Putamen (tissue), 1 donor: ENCODE data around the gene SDK1.
"Not testable (repeated sequence)": the region's sequence is repeated elsewhere in the genome, so short reads cannot be mapped to it uniquely, and the experiment has no call there.

Experiments used
- DNase-seq: peaks from one replicate; pipeline ENCODE4 v3.0.0-alpha.2; 2016; ENCODE audit warnings: low spot score

Gene SDK1

DNA sequence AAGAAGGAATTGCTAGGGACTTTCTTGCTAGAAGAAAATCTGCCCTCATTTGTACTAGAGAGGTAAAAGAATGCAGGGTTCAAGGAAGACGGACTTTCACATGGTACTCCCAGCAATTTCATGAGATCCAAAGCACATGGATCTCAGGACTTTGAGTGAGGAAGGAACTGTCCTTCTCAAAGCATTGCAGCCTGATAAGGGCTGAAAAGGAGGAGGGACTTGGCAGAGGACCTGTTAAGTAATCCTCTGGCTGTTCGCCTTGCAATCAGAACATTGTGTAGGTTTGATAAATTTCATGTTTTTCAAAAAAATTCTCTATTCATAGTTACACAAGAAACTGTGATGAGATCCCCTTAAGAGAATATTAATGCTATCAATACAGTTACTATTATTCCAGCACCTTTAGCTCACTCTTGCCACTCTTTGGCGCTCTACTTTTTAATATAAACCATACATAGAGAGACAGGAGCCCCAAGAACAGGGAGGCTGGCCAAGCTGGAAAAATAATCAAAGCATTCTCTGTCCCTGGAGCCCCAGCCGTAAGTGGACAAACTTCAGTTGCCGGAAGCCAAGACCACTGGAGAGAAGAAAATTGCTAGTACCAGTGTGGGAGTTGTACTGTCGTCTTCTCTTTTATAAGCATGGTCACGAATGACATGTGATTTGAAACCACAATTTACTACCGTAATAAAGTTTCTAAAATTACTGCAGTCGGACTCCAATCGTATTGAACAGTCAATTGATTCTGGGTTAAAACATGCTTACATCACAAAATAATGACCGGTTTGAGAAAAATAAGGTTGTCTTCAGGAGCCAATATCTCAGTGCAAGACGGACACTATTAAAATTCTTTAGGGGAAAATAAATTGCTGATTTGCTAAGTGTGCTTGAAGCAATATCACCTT lies 424.4 kb downstream of the SDK1 start:
- DNase-seq, result no peak

DNA sequence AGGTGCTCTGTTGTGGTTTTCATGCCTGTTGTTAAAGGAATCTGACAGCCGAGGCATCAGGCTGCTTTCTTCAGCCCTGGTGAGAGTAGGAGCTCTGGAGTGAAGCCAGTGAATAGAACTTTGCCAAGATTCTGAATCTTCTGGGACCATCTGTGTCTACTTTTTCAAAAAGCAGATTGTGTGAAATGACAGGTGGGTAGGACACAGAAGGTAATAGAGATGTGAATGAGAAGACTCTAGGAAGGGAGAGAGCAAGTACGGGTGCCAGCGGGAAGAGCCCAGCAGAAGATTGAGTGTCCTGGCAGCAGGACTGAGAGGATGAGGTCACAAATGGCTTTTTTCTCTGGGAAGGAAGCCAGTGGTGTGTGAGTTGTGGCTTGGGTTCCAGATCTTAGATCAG lies 429.2 kb downstream of the SDK1 start:
- no peak for DNase-seq

DNA sequence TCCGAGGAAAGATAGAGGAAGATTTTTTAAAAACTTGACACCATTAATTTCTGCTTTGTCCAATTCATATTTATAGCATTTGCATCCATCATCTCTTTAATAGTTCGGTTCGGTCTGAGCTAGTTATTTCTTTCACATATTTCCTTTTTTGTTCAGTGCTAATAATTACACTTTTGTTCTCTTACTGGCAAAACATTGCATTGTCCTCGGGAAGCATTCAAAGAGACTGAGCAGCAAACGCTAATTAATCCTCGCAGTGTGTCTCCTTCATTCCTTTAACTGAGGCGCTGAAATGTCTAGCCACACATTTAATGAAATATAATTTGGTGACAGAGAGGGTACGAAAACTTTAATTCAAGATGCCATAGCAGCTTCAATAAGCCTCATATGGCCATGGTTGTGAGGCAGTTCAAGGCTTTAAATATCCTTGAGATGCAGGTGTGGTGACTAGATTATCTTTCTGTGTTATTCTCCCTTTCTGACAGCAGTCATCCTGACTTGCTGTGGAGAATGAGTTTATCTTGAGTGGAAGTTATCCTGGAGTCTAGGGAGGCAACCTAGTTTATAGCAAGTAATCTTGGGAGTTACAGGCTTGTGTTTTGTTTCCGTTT lies 431.4 kb downstream of the SDK1 start:
- no peak for DNase-seq

DNA sequence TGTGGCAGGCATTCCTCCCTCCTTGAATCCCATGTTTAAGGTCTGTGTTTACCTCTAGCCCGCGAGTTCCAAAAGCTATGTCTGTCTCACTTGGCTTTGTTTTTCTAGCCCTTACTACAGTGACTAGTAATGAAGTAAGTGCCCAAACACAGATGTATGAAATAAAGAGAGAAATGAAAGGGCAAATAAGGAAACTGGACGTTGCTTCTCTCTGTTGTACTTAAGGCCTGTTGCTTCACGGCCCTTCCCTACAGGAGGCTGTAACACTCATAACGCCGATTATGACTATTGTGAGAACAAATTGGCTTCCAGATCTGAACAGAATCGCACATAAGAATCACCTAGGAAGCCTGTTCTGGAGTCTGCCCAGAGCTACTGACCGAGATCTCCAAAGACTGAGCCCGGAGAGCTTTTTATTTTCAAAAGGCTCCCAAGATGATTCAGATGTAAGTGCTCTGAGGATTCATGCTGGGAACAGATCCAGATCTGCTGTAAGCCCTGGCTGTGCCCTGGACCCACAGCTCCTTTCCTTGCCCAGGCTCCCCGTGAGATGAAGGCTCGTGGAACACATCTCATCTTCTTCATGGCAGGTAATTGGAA lies 432.6 kb downstream of the SDK1 start:
- DNase-seq, result no peak

DNA sequence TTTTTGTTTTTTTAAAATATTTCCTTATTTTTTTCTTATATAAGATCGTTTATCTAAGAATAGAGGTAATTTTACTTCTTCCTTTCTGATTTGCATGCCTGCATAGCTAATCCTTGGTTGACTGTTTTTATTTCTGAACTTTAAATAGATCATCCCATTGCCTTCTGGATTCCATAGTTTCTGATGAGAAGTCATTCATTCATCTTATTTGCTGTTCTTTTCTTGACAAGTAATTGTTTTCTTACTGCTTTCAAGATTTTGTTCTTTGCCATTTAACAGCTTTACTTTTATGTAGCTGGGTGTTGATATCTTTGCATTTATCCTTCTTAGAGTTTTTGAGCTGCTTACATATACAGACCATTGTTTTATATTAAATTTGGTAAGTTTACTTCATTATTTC lies 437.9 kb downstream of the SDK1 start:
- DNase-seq, result no peak

DNA sequence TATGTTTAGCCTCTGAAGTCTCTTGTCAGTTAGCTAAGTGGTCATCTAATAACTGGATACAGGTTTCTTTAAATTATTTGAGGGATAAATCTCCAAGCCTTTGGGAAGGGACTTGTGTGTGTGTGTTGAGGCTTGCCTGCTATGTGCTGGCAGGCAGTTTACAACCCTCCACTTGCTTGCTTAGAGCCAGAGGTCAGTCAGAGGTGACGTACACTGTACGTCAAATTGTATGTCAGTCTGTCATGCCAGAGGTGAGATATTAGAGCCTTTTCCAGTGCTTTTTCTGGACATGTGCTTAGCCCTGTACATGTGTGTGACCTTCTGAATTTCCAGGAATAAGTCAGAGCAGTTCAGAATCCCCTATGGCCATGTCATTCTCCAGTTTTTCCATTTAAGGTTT lies 438.9 kb downstream of the SDK1 start:
- no peak for DNase-seq

DNA sequence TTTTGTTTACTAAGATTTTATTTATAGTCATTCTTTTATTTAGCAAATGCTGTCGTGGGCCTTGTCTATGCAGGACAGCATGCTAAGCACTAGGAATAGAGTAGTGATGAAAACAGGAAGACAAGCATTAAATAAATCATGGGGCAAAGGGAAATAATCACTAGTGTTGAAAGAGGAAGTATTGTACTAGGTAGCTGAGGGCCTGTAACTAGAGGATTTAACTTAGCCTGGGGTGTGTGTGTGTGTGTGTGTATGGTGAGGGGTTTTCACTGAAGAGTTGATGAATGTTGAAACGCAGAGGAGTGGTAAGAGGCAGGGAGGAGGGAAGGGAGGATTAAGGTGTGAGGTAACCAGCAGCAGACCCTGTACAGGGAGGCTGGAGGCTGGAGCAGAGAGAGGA lies 446.4 kb downstream of the SDK1 start:
- DNase-seq, result no peak

DNA sequence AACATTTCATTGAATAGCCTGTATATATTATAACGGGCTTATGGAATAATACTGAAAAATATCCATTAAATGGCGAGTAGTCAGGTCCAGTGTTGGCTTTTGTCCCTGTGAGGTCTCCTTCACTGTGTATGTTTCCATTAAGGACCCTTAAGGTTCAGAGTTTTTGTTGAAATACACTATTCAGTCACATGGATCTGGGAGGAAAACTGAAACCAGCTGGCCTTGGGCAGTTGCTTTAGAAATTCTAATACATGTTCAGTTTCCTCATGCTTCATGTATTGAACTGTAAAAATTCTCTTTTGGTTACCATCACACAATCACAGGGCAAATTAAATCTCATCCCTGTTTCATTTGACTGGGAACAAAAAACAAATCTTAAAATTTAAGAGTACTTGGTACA lies 447.3 kb downstream of the SDK1 start:
- no peak for DNase-seq

DNA sequence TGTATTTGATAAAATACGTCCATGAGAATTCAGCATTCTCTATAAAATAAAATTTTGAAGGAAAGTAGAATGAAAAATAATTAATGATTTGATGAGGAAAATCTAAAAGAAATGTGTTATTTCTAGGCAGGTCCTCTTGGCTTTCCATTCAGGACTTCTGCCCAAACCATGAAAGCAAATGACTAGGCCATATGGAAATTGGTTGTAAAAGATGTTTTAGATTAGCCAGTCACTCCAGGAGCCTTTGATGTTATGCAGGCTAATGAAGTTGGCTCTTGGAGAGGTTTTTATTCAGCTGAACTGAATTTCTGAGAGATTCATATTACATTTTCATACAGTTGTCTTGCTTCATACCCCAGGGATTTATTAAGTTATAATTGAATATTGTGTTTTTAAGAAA lies 452.8 kb downstream of the SDK1 start:
- DNase-seq, result no peak

DNA sequence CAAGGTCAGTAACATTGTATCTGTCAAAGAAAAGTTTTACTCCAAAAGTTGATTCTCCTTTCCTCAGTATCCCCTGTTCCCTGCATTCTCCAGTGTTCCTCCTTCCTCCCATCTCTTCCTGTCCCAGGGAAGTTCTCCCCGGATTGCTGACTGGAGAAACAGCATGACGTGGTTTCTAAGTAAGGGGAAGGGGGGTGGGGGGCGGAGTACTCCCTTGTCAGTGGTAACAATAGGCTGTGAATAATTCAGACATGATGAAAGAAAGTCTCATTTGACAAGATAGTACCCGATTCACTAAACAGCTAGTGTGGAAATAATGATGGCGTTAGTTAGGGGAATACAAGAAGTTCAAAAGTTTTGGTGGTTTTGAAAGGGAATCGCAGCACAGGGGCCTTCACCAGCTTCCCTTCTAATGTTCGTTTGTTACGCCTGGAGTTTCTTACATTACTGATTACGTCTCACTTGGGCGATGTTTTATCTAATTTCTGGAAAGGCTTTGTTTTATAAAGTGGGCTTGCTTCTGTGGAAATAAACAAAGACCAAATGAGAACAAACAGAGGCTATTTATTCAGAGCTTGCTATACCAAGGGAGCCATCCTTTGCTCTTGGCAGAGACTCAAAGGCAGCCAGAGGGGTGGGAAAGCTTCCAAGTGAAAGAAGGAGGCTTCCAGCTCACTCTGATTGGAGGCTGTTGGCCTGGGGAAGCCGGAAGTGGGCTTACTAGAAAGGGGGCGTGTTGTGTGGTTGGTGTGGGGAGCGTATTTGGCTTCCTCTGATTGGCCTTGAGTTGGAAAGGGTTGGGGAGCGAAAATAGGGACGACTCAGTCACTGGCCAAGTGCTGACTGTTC lies 453.7 kb downstream of the SDK1 start:
- peak; percentile 91 for DNase-seq

DNA sequence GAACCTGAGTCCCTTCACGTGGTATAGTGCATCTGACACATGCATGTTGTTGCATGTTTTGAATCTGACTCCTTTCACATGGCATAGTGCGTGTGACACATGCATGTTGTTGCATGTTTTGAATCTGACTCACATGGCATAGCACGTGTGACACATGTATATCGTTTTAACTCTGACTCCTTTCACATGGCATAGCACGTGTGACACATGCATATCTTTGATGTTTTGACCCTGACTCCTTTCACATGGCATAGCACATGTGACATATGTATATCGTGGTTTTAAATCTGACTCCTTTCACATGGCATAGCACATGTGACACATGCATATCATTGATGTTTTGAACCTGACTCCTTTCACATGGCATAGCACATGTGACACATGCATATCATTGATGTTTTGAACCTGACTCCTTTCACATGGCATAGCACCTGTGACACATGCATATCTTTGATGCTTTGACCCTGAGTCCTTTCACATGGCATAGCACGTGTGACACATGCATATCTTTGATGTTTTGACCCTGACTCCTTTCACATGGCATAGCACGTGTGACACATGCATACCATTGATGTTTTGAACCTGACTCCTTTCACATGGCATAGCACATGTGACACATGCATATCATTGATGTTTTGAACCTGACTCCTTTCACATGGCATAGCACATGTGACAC lies 454.9 kb downstream of the SDK1 start:
- not testable (repeated sequence) for DNase-seq

DNA sequence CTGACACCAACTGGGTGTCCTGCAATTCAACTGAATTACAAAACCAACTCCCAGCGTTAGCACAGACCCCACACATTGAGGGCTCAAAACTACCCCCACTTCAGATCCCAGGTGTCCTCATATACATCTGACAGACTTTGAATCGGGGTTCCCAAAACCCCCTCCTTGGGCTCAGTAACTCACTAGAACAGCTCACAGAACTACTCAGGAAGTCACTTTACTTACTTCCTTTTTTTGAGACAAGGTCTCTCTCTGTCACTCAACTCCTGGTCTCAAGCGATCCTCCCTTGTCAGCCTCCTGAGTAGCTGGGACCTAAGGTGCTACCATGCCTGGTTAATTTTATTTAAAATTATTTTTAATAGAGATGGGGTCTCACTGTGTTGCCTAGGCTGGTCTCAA lies 456.0 kb downstream of the SDK1 start:
- no peak for DNase-seq

DNA sequence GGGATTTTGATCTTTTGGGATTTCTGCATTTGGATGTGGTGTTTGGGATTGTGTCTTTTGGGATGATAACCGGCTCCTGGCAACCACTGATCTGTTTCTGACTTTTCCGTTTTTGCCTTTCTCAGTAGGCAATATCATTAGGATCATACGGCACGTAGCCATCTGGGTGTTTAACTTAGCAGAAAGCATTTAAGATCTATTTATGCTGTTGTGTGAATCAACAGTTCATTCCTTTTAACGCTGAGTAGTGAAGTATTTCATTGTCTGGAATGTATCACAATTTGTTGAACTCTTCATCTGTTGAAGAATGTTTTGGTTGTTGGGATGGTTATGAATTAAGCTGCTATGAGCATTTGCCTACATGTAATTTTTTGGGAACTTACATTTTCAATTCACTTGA lies 459.6 kb downstream of the SDK1 start:
- DNase-seq, result no peak

DNA sequence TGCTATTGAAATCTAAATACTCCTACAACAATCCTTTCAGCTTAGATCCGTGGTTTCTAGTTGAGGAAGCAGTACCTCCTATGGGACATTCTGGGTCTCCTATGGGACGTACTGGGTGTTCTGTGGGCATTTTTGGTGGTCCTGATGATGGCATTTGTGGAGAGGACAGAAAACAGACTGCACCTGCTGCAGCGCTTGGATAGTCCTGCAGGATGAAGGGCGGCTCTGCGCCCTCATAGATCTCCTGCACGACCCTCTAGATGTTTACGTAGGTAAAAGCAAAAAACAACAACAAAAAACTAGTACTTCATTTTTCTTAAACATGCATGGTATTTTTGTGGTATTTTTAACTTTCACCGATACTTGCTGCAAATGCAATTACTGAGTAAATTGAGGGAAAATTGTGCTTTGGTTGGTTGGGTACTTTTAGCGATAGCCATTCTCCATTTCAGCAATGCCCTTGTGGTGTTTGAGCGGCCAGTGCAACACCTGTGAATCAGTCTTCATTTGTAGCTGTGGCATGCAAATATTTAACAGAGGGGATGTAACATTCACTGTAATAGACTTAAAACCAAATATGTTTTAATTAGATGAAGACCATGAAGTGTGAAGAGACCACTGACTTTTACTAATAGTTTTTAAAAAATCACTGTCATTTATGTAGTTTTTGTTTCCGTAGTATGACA lies 461.2 kb downstream of the SDK1 start:
- no peak for DNase-seq

DNA sequence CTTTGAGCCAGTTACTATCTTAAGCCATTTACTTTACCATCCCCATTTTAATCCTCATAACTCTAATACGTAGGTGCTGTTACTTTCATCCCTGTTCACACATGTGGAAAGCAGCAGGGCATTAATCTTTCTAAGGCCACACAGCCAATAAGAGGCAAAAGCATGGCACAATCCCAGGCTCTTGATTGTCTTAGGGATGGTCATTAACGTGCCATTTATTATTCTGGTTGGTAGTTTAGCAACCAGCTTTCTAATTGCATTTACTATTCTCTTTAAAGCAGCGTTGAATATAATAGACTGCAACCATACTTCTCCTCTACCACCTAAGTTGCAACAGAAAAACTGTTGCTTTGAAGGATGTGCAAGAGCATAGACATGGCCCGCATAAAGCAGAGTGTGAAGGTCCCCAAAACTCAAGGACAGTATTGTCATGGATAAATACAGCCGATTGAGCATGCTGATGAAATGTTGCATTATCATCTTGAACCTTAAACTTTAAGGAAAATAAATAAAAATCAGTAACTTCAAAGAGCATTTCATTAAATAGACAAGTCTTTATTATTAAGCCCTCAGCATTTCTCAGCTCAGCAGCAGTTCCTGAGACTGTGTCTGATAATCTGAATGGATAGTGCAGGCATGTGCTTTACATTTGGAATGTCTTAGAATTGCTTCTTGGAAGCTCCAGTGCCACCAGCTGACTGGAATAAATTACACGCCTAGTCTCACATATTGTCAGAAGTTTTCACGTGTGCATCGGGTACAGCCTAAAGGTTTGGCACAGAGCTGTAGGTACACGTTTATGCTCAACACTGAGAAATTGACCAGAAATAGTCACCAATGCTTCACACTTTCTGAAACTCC lies 467.1 kb downstream of the SDK1 start:
- no peak for DNase-seq

DNA sequence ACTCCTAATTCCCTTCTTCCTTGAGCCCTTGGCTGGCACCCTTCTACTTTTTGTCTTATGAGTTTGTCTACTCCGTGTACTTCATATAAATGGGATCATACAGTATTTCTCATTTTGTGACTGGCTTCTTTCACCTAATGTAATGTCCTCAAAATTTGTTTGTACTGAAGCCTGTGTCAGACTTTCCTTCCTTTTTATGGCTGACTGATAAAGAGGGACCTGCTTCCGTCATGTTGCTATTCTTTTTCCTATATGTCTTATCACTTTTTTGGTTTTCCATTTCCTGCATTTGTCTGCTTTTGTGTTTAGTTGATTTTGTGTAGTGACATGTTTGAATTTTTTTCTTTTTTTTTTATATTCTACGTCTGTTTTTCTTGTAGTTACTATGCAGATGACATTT lies 470.9 kb downstream of the SDK1 start:
- no peak for DNase-seq

DNA sequence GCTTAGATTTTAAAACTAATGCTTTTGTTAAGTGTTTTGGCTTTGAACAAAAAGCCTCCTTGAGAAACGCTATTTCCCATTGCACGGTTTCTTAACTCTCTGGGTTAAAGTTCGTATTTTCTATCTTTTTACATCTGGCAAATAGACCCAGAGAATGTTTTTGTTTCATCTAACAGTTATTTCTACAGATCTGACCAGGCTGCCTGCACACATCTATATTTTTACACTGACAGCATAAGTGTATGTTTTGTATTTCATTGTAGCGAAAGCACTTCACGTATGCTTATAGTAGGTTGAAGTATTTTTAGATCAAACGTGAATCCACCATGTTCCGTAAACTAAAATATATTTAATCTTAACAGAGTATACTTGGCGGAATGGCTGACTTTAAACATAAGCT lies 477.3 kb downstream of the SDK1 start:
- DNase-seq, result no peak

DNA sequence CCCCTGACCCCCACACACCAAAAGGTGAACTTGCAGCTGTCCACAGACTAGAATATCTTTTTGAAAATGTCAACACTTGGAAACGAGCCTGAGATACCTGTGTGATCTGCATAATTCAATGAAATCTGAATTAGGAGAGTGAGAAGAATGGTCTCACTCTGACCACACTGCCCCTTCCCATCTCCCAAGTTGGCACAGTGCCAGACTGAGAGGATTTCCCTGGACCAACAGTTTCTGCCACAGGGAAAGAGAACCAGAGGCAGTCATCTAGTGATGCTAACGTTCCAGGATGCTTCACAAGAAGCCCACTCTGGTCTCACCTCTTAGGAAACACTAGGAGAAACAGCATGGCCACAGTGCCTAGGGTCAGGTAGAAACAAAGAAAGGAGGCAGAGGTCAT lies 479.0 kb downstream of the SDK1 start:
- DNase-seq, result no peak

DNA sequence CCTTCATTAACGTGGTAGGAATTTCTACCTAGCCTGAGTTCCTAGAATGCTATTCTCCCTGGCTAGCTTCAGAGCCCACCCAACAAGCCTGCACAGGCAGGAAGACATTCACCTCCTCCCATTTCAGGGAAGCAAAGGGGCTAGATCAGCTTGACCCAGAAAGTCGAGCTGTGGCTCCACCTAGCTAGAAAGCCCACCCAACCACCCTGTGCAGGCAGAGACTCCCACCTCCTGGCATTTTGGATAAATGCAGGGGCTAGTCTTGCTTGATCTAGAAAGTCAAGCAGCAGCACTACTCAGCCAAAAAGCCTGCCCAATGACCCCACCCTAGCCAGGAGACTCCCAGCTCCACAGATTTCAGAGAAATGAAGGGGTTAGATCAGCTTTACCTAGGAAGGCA lies 479.5 kb downstream of the SDK1 start:
- DNase-seq, result no peak

DNA sequence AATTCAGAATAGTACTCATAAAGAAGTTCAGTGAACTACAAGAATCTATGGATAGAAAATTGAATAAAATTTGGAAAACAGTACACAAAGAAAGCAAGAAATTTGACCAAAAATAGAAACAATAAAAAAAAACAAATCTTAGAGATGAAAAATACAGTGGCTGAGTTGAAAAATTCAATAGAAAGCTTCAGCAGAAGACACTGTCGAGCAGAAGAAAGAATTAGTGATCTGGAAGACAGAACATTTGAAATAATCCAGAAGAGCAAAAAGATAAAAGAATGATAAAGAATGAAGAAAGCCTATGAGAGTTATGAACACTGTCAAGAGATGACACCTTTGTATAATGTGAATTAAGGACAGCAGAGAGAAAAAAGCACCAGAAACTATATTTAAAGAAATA lies 480.6 kb downstream of the SDK1 start:
- DNase-seq, result no peak
